GM23248 (cell line): Measurements from ENCODE around the gene PDGFRB. TPM values are rescaled to one million over a fixed set of nuclear protein-coding genes. Genes with fewer than 3 reads are reported as not detected.

Experiments used
- DNase-seq: peaks from one replicate; pipeline ENCODE4 v3.0.0-alpha.2; 2015
- H2AFZ ChIP-seq: fragments of 200-600 bp; sonication (generic); 2 replicates; pipeline ENCODE4 v1.6.1; 2016; ENCODE audit warnings: antibody characterized with exemption
- H3F3A ChIP-seq: fragments of 200-600 bp; sonication (generic); 2 replicates; pipeline ENCODE4 v1.6.1; 2016; ENCODE audit warnings: mild to moderate bottlenecking, antibody characterized with exemption, mixed run types; ENCODE audit not compliant: insufficient read depth
- H3K27ac ChIP-seq: fragments of 200-600 bp; sonication (generic); 2 replicates; pipeline ENCODE4 v1.5.1; 2016; ENCODE audit warnings: mild to moderate bottlenecking
- H3K27me3 ChIP-seq: fragments of 200-600 bp; sonication (generic); replicated peaks from 2 replicates; pipeline ENCODE4 v1.6.1; 2016; ENCODE audit warnings: mild to moderate bottlenecking; ENCODE audit not compliant: insufficient read depth
- H3K36me3 ChIP-seq: fragments of 200-600 bp; sonication (generic); 2 replicates; pipeline ENCODE4 v1.6.1; 2016; ENCODE audit warnings: low read depth, mild to moderate bottlenecking
- H3K4me1 ChIP-seq: fragments of 200-600 bp; sonication (generic); 2 replicates; pipeline ENCODE4 v1.6.1; 2016; ENCODE audit warnings: mild to moderate bottlenecking; ENCODE audit not compliant: insufficient read depth
- H3K4me2 ChIP-seq: fragments of 200-600 bp; sonication (generic); one replicate; pipeline ENCODE4 v1.6.1; 2016; ENCODE audit warnings: mild to moderate bottlenecking; ENCODE audit not compliant: unreplicated experiment
- H3K4me3 ChIP-seq: fragments of 200-600 bp; sonication (generic); 2 replicates; pipeline ENCODE4 v1.5.1; 2016; ENCODE audit warnings: mild to moderate bottlenecking
- H3K79me2 ChIP-seq: fragments of 200-600 bp; sonication (generic); 2 replicates; pipeline ENCODE4 v1.6.1; 2016; ENCODE audit warnings: mild to moderate bottlenecking; ENCODE audit not compliant: insufficient read depth
- H3K9ac ChIP-seq: fragments of 200-600 bp; sonication (generic); 2 replicates; pipeline ENCODE4 v1.6.1; 2016; ENCODE audit warnings: mild to moderate bottlenecking
- H3K9me2 ChIP-seq: fragments of 200-600 bp; sonication (generic); 2 replicates; pipeline ENCODE4 v1.6.1; 2016; ENCODE audit warnings: mixed run types, mild to moderate bottlenecking, moderate library complexity; ENCODE audit not compliant: insufficient read depth
- H3K9me3 ChIP-seq: fragments of 200-600 bp; sonication (generic); one replicate; pipeline ENCODE4 v1.6.1; 2017; ENCODE audit warnings: low read depth
- H4K20me1 ChIP-seq: fragments of 200-600 bp; sonication (generic); 2 replicates; pipeline ENCODE4 v1.6.0; 2016; ENCODE audit not compliant: insufficient read depth
- EZH2 ChIP-seq: fragments of 200-600 bp; sonication (generic); IDR thresholded peaks from 2 replicates; pipeline ENCODE4 v1.6.1; 2018; ENCODE audit warnings: antibody characterized with exemption, mild to moderate bottlenecking; ENCODE audit not compliant: insufficient read depth, poor library complexity, severe bottlenecking
- EZH2phosphoT487 ChIP-seq: fragments of 200-600 bp; sonication (generic); IDR thresholded peaks from 2 replicates; pipeline ENCODE4 v1.6.1; 2018; ENCODE audit warnings: antibody characterized with exemption, moderate library complexity, mild to moderate bottlenecking, low read depth; ENCODE audit not compliant: insufficient read depth
- WGBS, 2 experiments: methylation state at CpG; one replicate each; pipeline ENCODE4 v1.1.6; 2015 to 2017; ENCODE audit warnings: low lambda C conversion rate in 2 of 2, low coverage in 1 of 2; ENCODE audit errors: missing lambda C conversion rate in 2 of 2; 5-methylcytosine and 5-hydroxymethylcytosine counted together
- in situ Hi-C: fragments of 300-500 bp; cut with MboI; formaldehyde crosslinking; loops from 2 replicates; pipeline ENCODE4 v1.15.0; 2020
- polyA plus RNA-seq: library from polyadenylated mRNA; unstranded; fragments of >200 nt; fragmentation: Nextera tagmentation; extraction: Ambion mirVana; gene quantifications from 2 replicates; pipeline ENCODE4 v1.2.1, GENCODE V29; 2016
- total RNA-seq: library from RNA; depleted of rRNA; stranded (reverse); fragments of >200 nt; shearing (Covaris generic); gene quantifications from 2 replicates; pipeline ENCODE4 v1.2.3, GENCODE V29; 2014

The PDGFRB gene
- total and polyA plus RNA-seq, 2 experiments from 2014 or later: 155 to 205 TPM

GRCh38 chr5:150120062-150120441 lies 35.6 kb downstream of the PDGFRB start:
- peaks cover 42% of the 10 kb centered on the region for H3K36me3 ChIP-seq
- peaks cover 26% of the 10 kb centered on the region for H3F3A ChIP-seq
- H3K9ac ChIP-seq: no peak overlapping the region
- H3K79me2 ChIP-seq: no peaks in the 10 kb centered on the region
- H3K9me2 ChIP-seq: no peaks in the 10 kb centered on the region
- H3K4me3 ChIP-seq: no peak overlapping the region
- H3K4me2 ChIP-seq: no peak overlapping the region
- no peak overlapping the region for H3K27ac ChIP-seq
- in situ Hi-C loops: loop anchor here (25.0 kb wide), 1 partner anchor 283 kb away; no protein-coding TSS in a partner anchor
- 85 to 87% methylated on average over 3 of the region's 3 CpGs for WGBS, 2 experiments
- no peaks in the 10 kb centered on the region for H3K27me3 ChIP-seq
- H3K9me3 ChIP-seq: no peaks in the 10 kb centered on the region
- no peak overlapping the region for H2AFZ ChIP-seq
- no peak for TF ChIP-seq EZH2phosphoT487
- no peak for TF ChIP-seq EZH2
- DNase-seq: no peak
- H4K20me1 ChIP-seq: no peaks in the 10 kb centered on the region
- peaks cover 9% of the 10 kb centered on the region for H3K4me1 ChIP-seq

GRCh38 chr5:150119421-150120061 lies 36.1 kb downstream of the PDGFRB start:
- no peak for TF ChIP-seq EZH2
- no peak for TF ChIP-seq EZH2phosphoT487
- Histone ChIP-seq H3K27me3 (no peaks in the 10 kb centered on the region), H3F3A (peaks cover 27% of the 10 kb centered on the region), H3K9me2 (no peaks in the 10 kb centered on the region), H3K79me2 (no peaks in the 10 kb centered on the region), H3K36me3 (peaks cover 40% of the 10 kb centered on the region), H3K9me3 (no peaks in the 10 kb centered on the region), H3K4me3 (no peak overlapping the region), H4K20me1 (no peaks in the 10 kb centered on the region), H3K27ac (no peak overlapping the region), H3K9ac (no peak overlapping the region), H3K4me1 (peaks cover 9% of the 10 kb centered on the region), H2AFZ (no peak overlapping the region), H3K4me2 (no peak overlapping the region)
- no peak for DNase-seq
- in situ Hi-C loops: loop anchor here (25.0 kb wide), 1 partner anchor 282 kb away; no protein-coding TSS in a partner anchor
- 73 to 76% methylated on average over 10 of the region's 10 CpGs for WGBS, 2 experiments

GRCh38 chr5:150118561-150119229 lies 37.0 kb downstream of the PDGFRB start:
- Histone ChIP-seq H2AFZ (no peak overlapping the region), H3K4me3 (no peak overlapping the region), H3K9ac (no peak overlapping the region), H3K27me3 (no peaks in the 10 kb centered on the region), H3F3A (peaks cover 34% of the 10 kb centered on the region), H3K36me3 (peaks cover 33% of the 10 kb centered on the region), H3K4me1 (peaks cover 12% of the 10 kb centered on the region), H3K27ac (no peak overlapping the region), H3K4me2 (no peak overlapping the region), H3K79me2 (no peaks in the 10 kb centered on the region), H3K9me3 (no peaks in the 10 kb centered on the region), H4K20me1 (no peaks in the 10 kb centered on the region), H3K9me2 (no peaks in the 10 kb centered on the region)
- in situ Hi-C loops: loop anchor here (25.0 kb wide), 1 partner anchor 281 kb away; no protein-coding TSS in a partner anchor
- 94 to 96% methylated on average over 11 of the region's 11 CpGs for WGBS, 2 experiments
- no peak for DNase-seq
- TF ChIP-seq EZH2phosphoT487 (no peak), EZH2 (no peak)

GRCh38 chr5:150117945-150118560 lies 37.6 kb downstream of the PDGFRB start:
- Histone ChIP-seq H3K36me3 (peaks cover 27% of the 10 kb centered on the region), H3K4me2 (no peak overlapping the region), H2AFZ (no peak overlapping the region), H3K9me3 (no peaks in the 10 kb centered on the region), H4K20me1 (no peaks in the 10 kb centered on the region), H3K9ac (no peak overlapping the region), H3F3A (peaks cover 40% of the 10 kb centered on the region), H3K79me2 (no peaks in the 10 kb centered on the region), H3K9me2 (no peaks in the 10 kb centered on the region), H3K4me3 (no peak overlapping the region), H3K4me1 (peaks cover 19% of the 10 kb centered on the region), H3K27ac (no peak overlapping the region), H3K27me3 (no peaks in the 10 kb centered on the region)
- 89 to 91% methylated on average over 8 to 9 of the region's 9 CpGs for WGBS, 2 experiments
- in situ Hi-C loops: loop anchor here (25.0 kb wide), 1 partner anchor 281 kb away; no protein-coding TSS in a partner anchor
- no peak for DNase-seq
- TF ChIP-seq EZH2phosphoT487 (no peak), EZH2 (no peak)
